Chondrocyte (in vitro differentiated cells): ENCODE measurements around the gene LFNG. TPM values are rescaled to one million over a fixed set of nuclear protein-coding genes. Genes with fewer than 3 reads are reported as not detected.
A peak's percentile ranks its signal among the peaks of the same experiment; 100 is the strongest.

Experiments
- DNase-seq: peaks from one replicate; pipeline ENCODE4 v3.0.0; 2021; ENCODE audit warnings: mixed read lengths, low spot score
- H3K27ac Mint-ChIP-seq: one replicate; pipeline ENCODE4 v1.8.0; 2021; ENCODE audit warnings: mild to moderate bottlenecking, moderate library complexity, mixed read lengths; ENCODE audit not compliant: unreplicated experiment
- H3K27me3 Mint-ChIP-seq: 2 replicates; pipeline ENCODE4 v1.8.0; 2021; ENCODE audit warnings: low read depth, mixed read lengths
- H3K36me3 Mint-ChIP-seq: 2 replicates; pipeline ENCODE4 v1.8.0; 2021; ENCODE audit warnings: low read depth, mixed read lengths
- H3K4me1 Mint-ChIP-seq: 2 replicates; pipeline ENCODE4 v1.8.0; 2021; ENCODE audit warnings: low read depth, mild to moderate bottlenecking, mixed read lengths
- H3K4me3 Mint-ChIP-seq: one replicate; pipeline ENCODE4 v1.8.0; 2021; ENCODE audit warnings: mild to moderate bottlenecking, moderate library complexity, mixed read lengths; ENCODE audit not compliant: unreplicated experiment
- H3K9me3 Mint-ChIP-seq: 2 replicates; pipeline ENCODE4 v1.8.0; 2021; ENCODE audit warnings: low read depth, mixed read lengths
- CTCF ChIP-seq: fragments of 200-600 bp; sonication (generic); IDR thresholded peaks from 2 replicates; pipeline ENCODE4 v1.5.0; 2021; ENCODE audit warnings: antibody characterized with exemption, mild to moderate bottlenecking, moderate library complexity
- total RNA-seq: library from RNA; stranded (reverse); gene quantifications from 3 replicates; pipeline ENCODE4 v1.2.1, GENCODE V29; 2021

LFNG gene
- total RNA-seq, 1 donor from 2014 or later, result 39.9 TPM

- Mint-ChIP-seq H3K27ac (no peak overlapping the region), H3K4me3 (peak overlapping the region; percentile 80), H3K4me1 (peaks cover 63% of the 10 kb centered on the region), H3K36me3 (peaks cover 3% of the 10 kb centered on the region), H3K9me3 (no peaks in the 10 kb centered on the region), H3K27me3 (no peaks in the 10 kb centered on the region)
- TF ChIP-seq CTCF, result no peak
- DNase-seq, result no peak
Measured at GRCh38 chr7:2521341-2521745, 1.8 kb downstream of the LFNG start.

- Mint-ChIP-seq H3K4me3 (peak overlapping the region; percentile 80), H3K36me3 (peaks cover 3% of the 10 kb centered on the region), H3K9me3 (no peaks in the 10 kb centered on the region), H3K4me1 (peaks cover 56% of the 10 kb centered on the region), H3K27ac (peak overlapping the region; percentile 74), H3K27me3 (no peaks in the 10 kb centered on the region)
- DNase-seq, result no peak
- TF ChIP-seq CTCF, result no peak
Measured at GRCh38 chr7:2521952-2522591, 2.5 kb downstream of the LFNG start.

GRCh38 chr7:2522780-2523433 is 3.3 kb downstream of the LFNG start:
- Mint-ChIP-seq H3K27ac (peak overlapping the region; percentile 33), H3K4me3 (peak overlapping the region; percentile 80), H3K4me1 (peaks cover 56% of the 10 kb centered on the region), H3K36me3 (peaks cover 3% of the 10 kb centered on the region), H3K9me3 (no peaks in the 10 kb centered on the region), H3K27me3 (no peaks in the 10 kb centered on the region)
- no peak for TF ChIP-seq CTCF
- DNase-seq, result no peak

GRCh38 chr7:2523461-2523936 is 3.9 kb downstream of the LFNG start:
- H3K27me3 Mint-ChIP-seq, result no peaks in the 10 kb centered on the region
- peaks cover 3% of the 10 kb centered on the region for H3K36me3 Mint-ChIP-seq
- H3K4me1 Mint-ChIP-seq, result peaks cover 56% of the 10 kb centered on the region
- H3K27ac Mint-ChIP-seq, result no peak overlapping the region
- peak overlapping the region; percentile 80 for H3K4me3 Mint-ChIP-seq
- H3K9me3 Mint-ChIP-seq, result no peaks in the 10 kb centered on the region
- DNase-seq, result no peak
- no peak for TF ChIP-seq CTCF

GRCh38 chr7:2523941-2524807 is 4.6 kb downstream of the LFNG start:
- H3K4me1 Mint-ChIP-seq, result peaks cover 61% of the 10 kb centered on the region
- no peak for DNase-seq

More at GRCh38 chr7:2523941-2524807, 4.6 kb downstream of the LFNG start:
- Mint-ChIP-seq H3K27ac (no peak overlapping the region), H3K9me3 (no peaks in the 10 kb centered on the region), H3K36me3 (peaks cover 3% of the 10 kb centered on the region), H3K4me3 (peak overlapping the region; percentile 42), H3K27me3 (no peaks in the 10 kb centered on the region)
- TF ChIP-seq CTCF, result no peak
